DND-41 (cell line): ENCODE results near the gene HSF4.

ENCODE experiments used
- ATAC-seq: fragments of 200-7000 bp; cut with Tn5 transposase; 3 replicates; pipeline ENCODE4 v1.9.1; 2021; ENCODE audit warnings: low read depth; ENCODE audit not compliant: insufficient read depth
- DNase-seq: peaks from one replicate; pipeline ENCODE4 v3.0.0-alpha.2; 2020
- H2AFZ ChIP-seq: 2 replicates; pipeline ENCODE4 v1.6.0; 2012; ENCODE audit warnings: low read depth, low read length
- H3K27ac ChIP-seq: 2 replicates; pipeline ENCODE4 v1.5.1; 2012; ENCODE audit warnings: low read length, inconsistent platforms
- H3K27me3 ChIP-seq: fragments of 200-600 bp; sonication (generic); 2 replicates; pipeline ENCODE4 v1.6.0; 2012; ENCODE audit warnings: low read length, mild to moderate bottlenecking, inconsistent platforms; ENCODE audit not compliant: insufficient read depth, poor library complexity
- H3K36me3 ChIP-seq: 2 replicates; pipeline ENCODE4 v1.5.1; 2012; ENCODE audit warnings: low read length, inconsistent platforms; ENCODE audit not compliant: insufficient read depth
- H3K4me1 ChIP-seq: 2 replicates; pipeline ENCODE4 v1.5.1; 2012; ENCODE audit warnings: mild to moderate bottlenecking, low read length; ENCODE audit not compliant: insufficient read depth
- H3K4me2 ChIP-seq: 2 replicates; pipeline ENCODE4 v1.6.0; 2012; ENCODE audit warnings: mild to moderate bottlenecking, moderate library complexity, low read length, inconsistent platforms; ENCODE audit not compliant: insufficient read depth
- H3K4me3 ChIP-seq, 2 experiments: fragments of 200-600 bp in 1 of 2; shearing (Covaris generic) in 1 of 2; 2 replicates each; pipeline ENCODE4 v1.5.1; 2012 to 2016; ENCODE audit warnings: inconsistent platforms in 2 of 2, low read length in 2 of 2, mild to moderate bottlenecking in 2 of 2, low read depth in 1 of 2, moderate library complexity in 1 of 2
- H3K79me2 ChIP-seq: 2 replicates; pipeline ENCODE4 v1.6.0; 2012; ENCODE audit warnings: low read length, inconsistent platforms; ENCODE audit not compliant: insufficient read depth
- H3K9ac ChIP-seq: 2 replicates; pipeline ENCODE4 v1.6.0; 2012; ENCODE audit warnings: low read depth, mild to moderate bottlenecking, inconsistent platforms, low read length, moderate library complexity
- H3K9me3 ChIP-seq: 2 replicates; pipeline ENCODE4 v1.5.1; 2012; ENCODE audit warnings: low read length, moderate library complexity, mild to moderate bottlenecking, inconsistent platforms; ENCODE audit not compliant: insufficient read depth, severe bottlenecking
- H4K20me1 ChIP-seq: 2 replicates; pipeline ENCODE4 v1.6.0; 2012; ENCODE audit warnings: low read length; ENCODE audit not compliant: insufficient read depth
- EZH2 ChIP-seq: IDR thresholded peaks from 3 replicates; pipeline ENCODE4 v1.6.1; 2012; ENCODE audit warnings: borderline replicate concordance, low read depth, mild to moderate bottlenecking, moderate library complexity, low read length, inconsistent platforms; ENCODE audit not compliant: severe bottlenecking
- TF ChIP-seq, protein P1 (sequence below): IDR thresholded peaks from 2 replicates; pipeline ENCODE4 v1.5.1; 2012; ENCODE audit warnings: borderline replicate concordance, low read length, moderate library complexity, mild to moderate bottlenecking; ENCODE audit not compliant: poor library complexity, severe bottlenecking; ENCODE audit errors: extremely low read depth

HSF4 gene

DNA sequence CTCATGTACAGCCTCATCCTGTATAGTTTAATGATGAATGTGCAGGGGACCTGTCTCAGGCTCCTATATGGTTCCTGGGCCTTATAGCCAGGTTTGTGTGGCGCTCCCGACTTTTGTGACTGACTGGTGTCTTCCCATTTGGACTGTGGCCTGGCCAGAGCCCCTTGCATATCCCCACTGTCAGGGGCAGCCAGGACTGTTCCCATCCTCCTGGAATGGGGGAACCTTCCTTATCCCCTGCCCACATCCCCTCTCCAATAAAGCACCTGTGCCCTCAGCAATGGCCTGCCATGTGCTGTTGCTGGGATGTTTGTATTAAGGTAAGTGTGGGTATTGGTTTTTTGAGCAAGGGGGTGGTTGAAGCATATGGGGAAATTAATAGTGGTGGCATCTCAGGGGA, 16.3 kb upstream of the HSF4 start:
- ATAC-seq (no peak), DNase-seq (no peak)
- Histone ChIP-seq H2AFZ (no peak overlapping the region), H3K4me2 (no peak overlapping the region), H3K4me3 (no peak overlapping the region), H3K27ac (no peak overlapping the region), H3K79me2 (no peaks in the 10 kb centered on the region), H3K4me1 (no peaks in the 10 kb centered on the region), H3K36me3 (peaks cover 55% of the 10 kb centered on the region), H3K27me3 (no peaks in the 10 kb centered on the region), H3K9me3 (no peaks in the 10 kb centered on the region), H4K20me1 (peaks cover 11% of the 10 kb centered on the region; the same call in 1 of the 2 replicates), H3K9ac (no peak overlapping the region)
- TF ChIP-seq, protein P1, sequence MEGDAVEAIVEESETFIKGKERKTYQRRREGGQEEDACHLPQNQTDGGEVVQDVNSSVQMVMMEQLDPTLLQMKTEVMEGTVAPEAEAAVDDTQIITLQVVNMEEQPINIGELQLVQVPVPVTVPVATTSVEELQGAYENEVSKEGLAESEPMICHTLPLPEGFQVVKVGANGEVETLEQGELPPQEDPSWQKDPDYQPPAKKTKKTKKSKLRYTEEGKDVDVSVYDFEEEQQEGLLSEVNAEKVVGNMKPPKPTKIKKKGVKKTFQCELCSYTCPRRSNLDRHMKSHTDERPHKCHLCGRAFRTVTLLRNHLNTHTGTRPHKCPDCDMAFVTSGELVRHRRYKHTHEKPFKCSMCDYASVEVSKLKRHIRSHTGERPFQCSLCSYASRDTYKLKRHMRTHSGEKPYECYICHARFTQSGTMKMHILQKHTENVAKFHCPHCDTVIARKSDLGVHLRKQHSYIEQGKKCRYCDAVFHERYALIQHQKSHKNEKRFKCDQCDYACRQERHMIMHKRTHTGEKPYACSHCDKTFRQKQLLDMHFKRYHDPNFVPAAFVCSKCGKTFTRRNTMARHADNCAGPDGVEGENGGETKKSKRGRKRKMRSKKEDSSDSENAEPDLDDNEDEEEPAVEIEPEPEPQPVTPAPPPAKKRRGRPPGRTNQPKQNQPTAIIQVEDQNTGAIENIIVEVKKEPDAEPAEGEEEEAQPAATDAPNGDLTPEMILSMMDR = no peak
- no peak for TF ChIP-seq EZH2

DNA sequence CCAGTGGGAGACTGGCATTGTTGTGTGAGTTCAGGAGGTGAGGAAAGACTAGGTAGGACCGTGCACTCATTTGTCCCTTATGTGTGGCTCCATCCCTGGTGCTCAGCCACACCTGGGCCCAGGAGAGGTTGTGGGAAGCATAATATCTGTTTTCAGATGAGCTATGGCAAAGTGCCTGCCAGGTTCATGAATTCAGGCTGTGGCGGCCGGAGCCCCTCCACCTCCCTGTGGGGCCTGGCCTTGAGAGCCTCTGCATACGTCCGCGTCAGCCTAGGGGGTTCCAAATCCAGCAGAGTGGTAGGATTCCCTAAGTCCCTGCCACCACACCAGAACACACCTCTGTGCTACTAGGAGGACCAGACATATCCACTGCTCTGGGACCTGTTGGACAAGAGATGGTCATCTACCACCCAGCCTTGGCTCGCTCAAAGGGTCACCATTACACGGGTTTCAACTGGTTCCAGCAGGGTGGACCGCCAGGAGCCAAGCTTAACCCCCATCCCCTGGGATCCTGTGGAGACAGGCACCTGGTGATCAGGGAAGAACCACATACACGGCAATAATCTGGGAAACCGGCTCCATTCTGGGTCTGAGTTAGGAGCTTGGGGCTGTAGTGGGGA, 15.8 kb upstream of the HSF4 start:
- Histone ChIP-seq H3K9ac (no peak overlapping the region), H3K4me2 (no peak overlapping the region), H2AFZ (no peak overlapping the region), H3K4me1 (no peaks in the 10 kb centered on the region), H3K9me3 (no peaks in the 10 kb centered on the region), H3K27ac (no peak overlapping the region), H3K27me3 (no peaks in the 10 kb centered on the region), H3K79me2 (no peaks in the 10 kb centered on the region), H4K20me1 (peaks cover 11% of the 10 kb centered on the region; the same call in 1 of the 2 replicates), H3K36me3 (peaks cover 51% of the 10 kb centered on the region), H3K4me3 (no peak overlapping the region)
- ATAC-seq = no peak
- TF ChIP-seq, protein P1 = no peak
- no peak for TF ChIP-seq EZH2
- DNase-seq = no peak

DNA sequence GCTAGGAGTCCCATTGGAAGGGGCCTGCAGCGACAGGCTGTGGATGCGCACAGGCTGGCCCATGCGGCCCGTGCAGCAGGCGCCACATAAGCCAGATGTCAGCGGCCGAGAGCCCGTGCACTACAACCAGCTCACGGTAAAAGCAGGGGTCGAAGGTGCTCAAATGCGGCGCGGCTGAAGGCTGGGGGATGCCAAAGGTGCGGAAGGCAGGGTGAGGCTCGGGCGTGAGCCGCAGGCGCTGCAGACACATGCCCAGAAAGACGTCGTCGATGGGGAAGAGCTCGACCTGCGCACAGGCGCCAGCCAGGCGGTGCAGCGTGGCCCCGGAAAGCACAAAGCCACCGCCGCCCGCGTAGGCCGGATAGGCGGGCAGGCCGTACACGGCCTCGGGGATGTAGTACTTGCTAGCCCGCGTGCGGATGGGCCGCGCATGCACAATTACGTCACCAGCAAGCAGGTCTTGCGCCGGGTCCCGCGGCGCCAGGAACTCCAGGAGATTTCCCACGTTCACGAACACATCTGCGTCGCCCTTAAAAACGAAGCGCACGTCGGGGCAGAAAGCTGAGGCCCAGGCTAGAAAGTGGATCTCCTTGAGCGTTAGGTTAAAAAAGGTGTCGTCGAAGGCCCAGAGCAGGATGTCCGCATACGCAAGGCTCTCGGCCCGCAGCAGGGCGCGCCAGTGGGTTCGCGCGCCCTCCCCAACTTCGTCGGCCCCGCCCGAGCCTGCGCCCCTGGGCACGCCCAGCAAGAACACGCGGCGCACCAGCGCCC, 15.1 kb upstream of the HSF4 start:
- Histone ChIP-seq H4K20me1 (peaks cover 13% of the 10 kb centered on the region), H3K27me3 (no peaks in the 10 kb centered on the region), H3K4me2 (no peak overlapping the region), H2AFZ (no peak overlapping the region), H3K27ac (no peak overlapping the region), H3K36me3 (peaks cover 47% of the 10 kb centered on the region), H3K4me3 (no peak overlapping the region), H3K4me1 (0 out of 2 replicates have a peak, but pooled peaks cover under 1% of the 10 kb centered on the region), H3K9ac (no peak overlapping the region), H3K79me2 (no peaks in the 10 kb centered on the region), H3K9me3 (no peaks in the 10 kb centered on the region)
- TF ChIP-seq, protein P1 = no peak
- no peak for TF ChIP-seq EZH2
- no peak; the same call in 2 of the 3 replicates for ATAC-seq
- no peak for DNase-seq
